Progenitor cell of endocrine pancreas (in vitro differentiated cells): Measurements from ENCODE around the gene INHA. TPM values are rescaled to one million over a fixed set of nuclear protein-coding genes. Genes with fewer than 3 reads are reported as not detected.

Experiments
- DNase-seq: peaks from one replicate; pipeline ENCODE4 v3.0.0; 2021; ENCODE audit warnings: low spot score; ENCODE audit not compliant: unreplicated experiment
- H3K27ac Mint-ChIP-seq: 2 replicates; pipeline ENCODE4 v1.8.0; 2021; ENCODE audit warnings: mild to moderate bottlenecking, moderate library complexity, mixed read lengths
- H3K27me3 Mint-ChIP-seq: 2 replicates; pipeline ENCODE4 v1.8.0; 2021; ENCODE audit warnings: mixed read lengths
- H3K36me3 Mint-ChIP-seq: 2 replicates; pipeline ENCODE4 v1.8.0; 2022; ENCODE audit warnings: mixed read lengths; ENCODE audit not compliant: insufficient read depth
- H3K4me1 Mint-ChIP-seq: 2 replicates; pipeline ENCODE4 v1.8.0; 2021; ENCODE audit warnings: low read depth, mixed read lengths
- H3K4me3 Mint-ChIP-seq: 2 replicates; pipeline ENCODE4 v1.8.0; 2021; ENCODE audit warnings: low read depth, mild to moderate bottlenecking, moderate library complexity, mixed read lengths
- H3K9me3 Mint-ChIP-seq: 2 replicates; pipeline ENCODE4 v1.8.0; 2021; ENCODE audit warnings: low read depth, mixed read lengths
- total RNA-seq: library from RNA; stranded (reverse); gene quantifications from 2 replicates; pipeline ENCODE4 v1.2.1, GENCODE V29; 2021
- TF ChIP-seq, protein P1 (sequence below): fragments of 200-600 bp; sonication (generic); IDR thresholded peaks from one replicate; pipeline ENCODE4 v1.5.0; 2021; ENCODE audit warnings: antibody characterized with exemption, mild to moderate bottlenecking; ENCODE audit not compliant: unreplicated experiment

The INHA gene
- total RNA-seq, 1 donor from 2014 or later = 1.7 TPM

DNA sequence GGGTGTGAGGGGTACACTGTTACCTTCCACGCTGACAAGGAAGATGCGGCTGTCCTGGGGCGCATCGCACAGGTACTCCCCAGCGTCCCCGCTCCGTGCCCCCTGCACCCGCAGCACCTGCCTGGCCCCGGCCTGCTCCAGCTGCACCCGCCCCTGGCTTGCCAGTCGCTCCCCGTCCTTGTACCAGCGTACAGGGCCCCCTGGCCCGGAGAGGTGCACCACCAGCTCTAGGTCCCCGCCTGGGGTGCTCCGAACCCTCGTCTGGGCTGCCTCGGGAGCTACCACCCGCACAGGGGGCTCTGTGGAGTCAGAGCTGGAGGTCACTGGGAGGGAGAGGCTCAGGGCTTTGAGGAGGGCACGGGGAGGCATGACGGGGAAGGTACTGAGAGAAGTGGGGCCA lies 14.8 kb upstream of the INHA start:
- Mint-ChIP-seq H3K27me3 (peaks cover 12% of the 10 kb centered on the region), H3K27ac (no peak overlapping the region), H3K4me3 (no peak overlapping the region), H3K4me1 (peaks cover 11% of the 10 kb centered on the region), H3K36me3 (peaks cover 13% of the 10 kb centered on the region), H3K9me3 (no peaks in the 10 kb centered on the region)
- TF ChIP-seq, protein P1, sequence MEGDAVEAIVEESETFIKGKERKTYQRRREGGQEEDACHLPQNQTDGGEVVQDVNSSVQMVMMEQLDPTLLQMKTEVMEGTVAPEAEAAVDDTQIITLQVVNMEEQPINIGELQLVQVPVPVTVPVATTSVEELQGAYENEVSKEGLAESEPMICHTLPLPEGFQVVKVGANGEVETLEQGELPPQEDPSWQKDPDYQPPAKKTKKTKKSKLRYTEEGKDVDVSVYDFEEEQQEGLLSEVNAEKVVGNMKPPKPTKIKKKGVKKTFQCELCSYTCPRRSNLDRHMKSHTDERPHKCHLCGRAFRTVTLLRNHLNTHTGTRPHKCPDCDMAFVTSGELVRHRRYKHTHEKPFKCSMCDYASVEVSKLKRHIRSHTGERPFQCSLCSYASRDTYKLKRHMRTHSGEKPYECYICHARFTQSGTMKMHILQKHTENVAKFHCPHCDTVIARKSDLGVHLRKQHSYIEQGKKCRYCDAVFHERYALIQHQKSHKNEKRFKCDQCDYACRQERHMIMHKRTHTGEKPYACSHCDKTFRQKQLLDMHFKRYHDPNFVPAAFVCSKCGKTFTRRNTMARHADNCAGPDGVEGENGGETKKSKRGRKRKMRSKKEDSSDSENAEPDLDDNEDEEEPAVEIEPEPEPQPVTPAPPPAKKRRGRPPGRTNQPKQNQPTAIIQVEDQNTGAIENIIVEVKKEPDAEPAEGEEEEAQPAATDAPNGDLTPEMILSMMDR = no peak
- no peak for DNase-seq

DNA sequence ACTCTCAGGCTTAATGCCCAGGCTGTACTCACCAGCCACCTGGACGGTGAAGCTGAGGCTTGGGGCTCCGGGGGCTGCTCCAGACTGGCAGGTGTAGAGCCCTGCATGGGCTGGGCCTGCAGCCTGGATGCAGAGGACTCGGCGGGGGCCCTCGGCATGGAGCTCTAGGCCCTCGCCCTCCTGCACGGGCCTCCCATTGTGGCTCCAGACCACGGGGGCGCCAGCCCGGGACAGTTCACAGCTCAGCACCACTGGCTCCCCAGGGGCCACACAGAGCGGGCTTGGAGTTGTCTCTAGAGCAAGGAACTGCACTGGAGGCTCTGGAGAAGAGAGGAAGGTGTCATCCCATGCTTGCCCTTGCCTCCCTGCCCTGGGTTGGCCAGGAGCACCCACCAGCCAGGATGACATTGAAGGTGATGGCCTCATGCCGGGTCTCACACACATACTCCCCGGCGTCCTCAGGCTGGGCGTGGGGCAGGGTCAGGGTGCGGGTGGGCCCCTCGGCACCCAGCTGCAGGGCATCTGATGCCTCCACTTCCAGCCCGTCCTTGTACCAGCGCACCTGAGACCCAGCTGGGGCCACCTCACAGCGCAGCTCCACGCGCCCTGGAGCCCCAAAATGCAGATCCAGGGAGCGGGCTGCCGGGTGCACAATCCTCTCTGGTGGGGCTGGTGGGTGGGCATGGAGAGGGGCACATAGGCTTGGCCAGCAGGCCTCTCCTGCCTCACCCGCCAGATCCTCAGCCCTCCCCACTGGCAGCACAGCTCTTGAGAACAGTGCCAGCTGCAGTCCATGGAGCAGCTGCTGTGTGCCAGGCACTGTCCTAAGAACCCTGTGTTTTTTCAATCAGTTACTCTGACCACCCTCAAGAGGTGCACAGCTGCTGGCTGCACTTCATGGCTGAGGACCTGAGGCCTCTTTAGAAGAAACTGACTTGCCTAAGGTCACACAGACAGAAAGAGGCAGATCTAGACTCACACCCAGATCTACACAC lies 14.0 kb upstream of the INHA start:
- TF ChIP-seq, protein P1 = no peak
- Mint-ChIP-seq H3K9me3 (no peaks in the 10 kb centered on the region), H3K27ac (no peak overlapping the region), H3K27me3 (peaks cover 12% of the 10 kb centered on the region), H3K36me3 (peaks cover 15% of the 10 kb centered on the region), H3K4me1 (peaks cover 11% of the 10 kb centered on the region), H3K4me3 (no peak overlapping the region)
- no peak for DNase-seq

DNA sequence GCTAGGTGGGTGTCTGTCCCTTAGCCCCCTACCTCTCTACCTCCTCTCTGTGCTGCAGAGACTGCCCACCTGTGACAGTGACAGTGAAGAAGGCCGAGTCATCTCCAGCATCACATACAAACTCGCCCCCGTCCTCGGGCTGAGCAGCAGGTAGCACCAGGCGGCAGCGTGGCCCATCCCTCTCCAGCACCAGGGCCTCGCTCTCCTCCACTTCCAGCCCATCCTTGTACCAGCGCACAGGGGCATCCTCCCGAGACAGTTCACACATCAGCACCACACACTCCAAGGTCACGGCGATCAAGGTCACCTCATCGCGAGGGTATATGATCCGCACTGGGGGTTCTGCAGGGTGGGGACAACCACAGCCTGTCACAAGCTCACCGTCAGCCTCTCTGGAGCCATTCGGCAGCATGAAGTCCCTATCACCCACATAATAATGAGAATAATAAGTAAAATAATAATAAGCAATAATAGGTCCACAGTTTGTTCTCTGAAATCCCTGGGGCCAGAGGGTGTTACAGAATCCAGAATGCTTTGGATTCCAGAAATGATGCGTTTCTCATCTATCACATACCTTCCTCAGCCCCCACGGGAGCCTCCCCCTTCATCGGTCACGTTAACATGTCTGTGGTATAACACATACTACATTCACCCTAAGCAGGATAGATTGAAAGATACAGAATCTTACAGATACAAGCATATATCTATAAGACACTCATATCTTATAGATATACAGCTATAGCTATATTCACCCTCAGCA lies 12.8 kb upstream of the INHA start:
- H3K27me3 Mint-ChIP-seq = no peaks in the 10 kb centered on the region
- H3K4me1 Mint-ChIP-seq = peaks cover 11% of the 10 kb centered on the region
- H3K36me3 Mint-ChIP-seq = peaks cover 19% of the 10 kb centered on the region
- no peak for DNase-seq
- H3K4me3 Mint-ChIP-seq = no peak overlapping the region
- H3K9me3 Mint-ChIP-seq = no peaks in the 10 kb centered on the region
- no peak overlapping the region for H3K27ac Mint-ChIP-seq
- TF ChIP-seq, protein P1 = no peak

DNA sequence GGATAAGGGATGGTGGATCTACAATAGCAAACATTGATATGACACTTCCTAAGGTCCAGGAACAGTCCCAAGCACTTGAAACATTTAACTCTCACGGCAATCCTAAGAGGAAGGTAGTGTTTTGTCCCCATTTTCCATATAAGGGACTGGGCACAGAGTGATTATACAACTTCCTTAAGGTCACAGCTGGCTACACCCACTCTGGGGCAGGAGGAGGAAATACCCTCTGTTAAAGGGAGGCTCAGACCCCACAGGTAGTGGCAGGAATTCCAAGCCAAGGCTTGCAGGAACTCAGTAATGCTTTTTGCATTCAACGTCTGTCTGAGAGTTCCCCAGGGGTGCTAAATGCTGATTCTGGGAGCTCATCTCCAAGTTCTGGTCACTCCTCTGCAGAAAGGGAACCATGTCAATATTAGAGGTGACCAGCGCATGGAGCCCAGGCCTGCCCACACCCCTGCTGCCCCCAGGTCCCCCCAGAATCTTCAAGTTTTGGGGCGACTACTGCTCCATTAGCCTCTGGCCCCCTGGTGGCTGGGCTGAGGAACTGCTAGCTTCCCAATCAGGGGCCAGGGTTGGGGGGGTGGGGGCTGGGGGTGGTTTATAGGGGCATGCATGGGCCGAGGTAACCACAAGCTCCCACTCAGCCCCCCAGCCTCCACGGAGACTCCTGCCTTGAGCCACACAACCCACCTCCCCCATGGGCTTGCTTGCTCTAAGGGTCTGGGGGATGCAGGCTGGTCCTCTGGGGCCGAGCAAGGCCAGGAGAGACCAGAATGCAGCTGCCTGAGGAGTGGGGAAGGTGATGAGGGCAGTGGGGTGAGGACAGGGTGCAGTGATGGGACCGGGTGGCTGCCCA lies 11.8 kb upstream of the INHA start:
- peaks cover 17% of the 10 kb centered on the region for H3K36me3 Mint-ChIP-seq
- no peaks in the 10 kb centered on the region for H3K9me3 Mint-ChIP-seq
- no peak for DNase-seq
- TF ChIP-seq, protein P1 = peak; percentile 71
- no peak overlapping the region for H3K27ac Mint-ChIP-seq
- peaks cover 11% of the 10 kb centered on the region for H3K4me1 Mint-ChIP-seq
- no peaks in the 10 kb centered on the region for H3K27me3 Mint-ChIP-seq
- H3K4me3 Mint-ChIP-seq = no peak overlapping the region

DNA sequence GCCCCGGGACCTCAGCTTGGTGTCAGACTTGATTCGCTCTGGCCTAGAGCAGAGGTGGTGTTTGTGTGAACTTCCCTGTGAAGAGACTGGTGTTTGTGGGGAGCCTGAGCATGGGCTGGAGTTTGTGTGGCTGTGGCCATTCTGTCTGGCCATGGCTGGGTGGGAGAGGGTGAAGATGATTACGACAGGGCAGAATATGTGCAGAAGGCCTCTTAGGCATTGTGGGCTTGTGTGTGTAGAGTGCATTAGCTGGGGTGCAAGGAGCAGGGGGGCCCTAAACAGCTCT lies 11.3 kb upstream of the INHA start:
- no peak overlapping the region for H3K27ac Mint-ChIP-seq
- DNase-seq = no peak
- peaks cover 16% of the 10 kb centered on the region for H3K36me3 Mint-ChIP-seq
- no peaks in the 10 kb centered on the region for H3K9me3 Mint-ChIP-seq
- H3K4me1 Mint-ChIP-seq = peaks cover 11% of the 10 kb centered on the region
- TF ChIP-seq, protein P1 = no peak
- no peaks in the 10 kb centered on the region for H3K27me3 Mint-ChIP-seq
- H3K4me3 Mint-ChIP-seq = no peak overlapping the region
